Measurements from ENCODE around the gene LAMA5. TPM values are rescaled to one million over a fixed set of nuclear protein-coding genes. Genes with fewer than 3 reads are reported as not detected.

Gene LAMA5
- total RNA-seq, 2 donors from 2014 or later: 170 to 272 TPM

DNA sequence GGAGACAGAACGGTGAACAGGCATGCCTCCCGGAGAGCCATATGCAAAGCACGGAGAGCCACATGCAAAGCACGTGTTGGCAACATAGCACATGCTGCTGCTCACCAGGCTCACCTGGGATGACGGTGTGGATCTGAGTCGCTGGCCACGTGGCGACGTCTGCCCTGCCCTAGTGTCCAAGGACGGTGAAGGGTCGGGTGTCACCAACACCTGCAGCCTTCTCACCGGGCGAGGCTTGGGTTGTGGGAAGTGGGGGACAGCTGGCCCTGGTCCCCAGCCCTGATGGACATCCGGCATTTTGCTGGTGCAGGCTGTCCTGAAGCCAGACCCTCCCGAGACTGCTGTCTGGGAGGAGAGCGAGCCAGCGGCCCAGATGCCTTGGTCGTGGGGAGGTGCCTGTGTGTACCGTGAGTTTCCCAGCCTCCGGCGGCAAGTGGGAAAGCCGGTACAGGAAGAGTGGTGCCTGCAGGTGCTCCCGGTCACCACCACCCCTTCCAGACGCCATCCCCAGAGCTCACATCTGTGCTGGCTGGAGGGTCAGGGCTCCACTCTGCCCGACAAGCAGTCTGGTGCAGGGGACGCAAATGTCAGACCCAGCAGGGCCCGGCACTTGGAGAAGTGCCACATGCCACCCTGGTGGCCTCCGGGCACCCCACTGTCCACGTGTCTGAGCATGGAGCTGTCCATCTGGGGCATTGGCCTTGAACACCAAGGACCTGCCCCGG, 70.2 kb downstream of the LAMA5 start:
- TF ChIP-seq, protein P1, sequence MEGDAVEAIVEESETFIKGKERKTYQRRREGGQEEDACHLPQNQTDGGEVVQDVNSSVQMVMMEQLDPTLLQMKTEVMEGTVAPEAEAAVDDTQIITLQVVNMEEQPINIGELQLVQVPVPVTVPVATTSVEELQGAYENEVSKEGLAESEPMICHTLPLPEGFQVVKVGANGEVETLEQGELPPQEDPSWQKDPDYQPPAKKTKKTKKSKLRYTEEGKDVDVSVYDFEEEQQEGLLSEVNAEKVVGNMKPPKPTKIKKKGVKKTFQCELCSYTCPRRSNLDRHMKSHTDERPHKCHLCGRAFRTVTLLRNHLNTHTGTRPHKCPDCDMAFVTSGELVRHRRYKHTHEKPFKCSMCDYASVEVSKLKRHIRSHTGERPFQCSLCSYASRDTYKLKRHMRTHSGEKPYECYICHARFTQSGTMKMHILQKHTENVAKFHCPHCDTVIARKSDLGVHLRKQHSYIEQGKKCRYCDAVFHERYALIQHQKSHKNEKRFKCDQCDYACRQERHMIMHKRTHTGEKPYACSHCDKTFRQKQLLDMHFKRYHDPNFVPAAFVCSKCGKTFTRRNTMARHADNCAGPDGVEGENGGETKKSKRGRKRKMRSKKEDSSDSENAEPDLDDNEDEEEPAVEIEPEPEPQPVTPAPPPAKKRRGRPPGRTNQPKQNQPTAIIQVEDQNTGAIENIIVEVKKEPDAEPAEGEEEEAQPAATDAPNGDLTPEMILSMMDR (IDR thresholded peaks at IDR 0.05): no peak
- TF ChIP-seq POLR2A (IDR thresholded peaks at IDR 0.05): no peak
- no peak for TF ChIP-seq POLR2AphosphoS5 (IDR thresholded peaks at IDR 0.05)
- no peaks in the 10 kb centered on the region for H3K27me3 ChIP-seq (replicated peaks; ENCODE audit: insufficient read depth)
- peaks cover 4 to 7% of the 10 kb centered on the region in 2 donors for H3K36me3 ChIP-seq
- peaks cover 9% of the 10 kb centered on the region for H3K4me1 ChIP-seq (replicated peaks)
- WGBS: 69% methylated on average over 30 of the region's 30 CpGs
- intact Hi-C loops (cut with DNase I): no loop called here
- H3K27ac ChIP-seq: no peak overlapping the region
- DNase-seq (ENCODE audit: low spot score): no peak
- no peaks in the 10 kb centered on the region for H3K9me3 ChIP-seq
- no peak overlapping the region for H3K4me3 ChIP-seq

DNA sequence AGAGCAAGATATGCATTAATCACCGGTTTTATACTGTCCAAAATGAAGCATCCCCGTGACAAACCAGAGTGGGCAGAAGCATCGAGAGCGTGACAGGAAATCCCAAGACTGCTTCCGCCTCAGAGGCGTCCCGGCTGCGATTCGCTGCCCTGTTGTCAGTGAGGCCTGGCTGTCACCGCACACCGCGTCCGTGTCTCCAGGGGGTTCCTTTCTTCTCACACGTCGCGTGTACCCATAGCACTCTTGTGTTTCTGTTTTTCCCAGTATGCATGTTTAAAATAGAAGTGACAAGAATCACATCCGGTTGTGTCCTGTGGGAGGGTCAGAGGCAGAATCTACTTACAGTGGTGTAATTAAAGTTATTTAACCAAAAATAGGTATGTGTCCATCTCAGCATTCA, 72.6 kb downstream of the LAMA5 start:
- WGBS: 92% methylated on average over 17 of the region's 17 CpGs
- Histone ChIP-seq H3K36me3 (peaks cover 6 to 7% of the 10 kb centered on the region in 2 donors), H3K4me1 (replicated peaks) (peaks cover 9% of the 10 kb centered on the region), H3K4me3 (no peak overlapping the region), H3K9me3 (no peaks in the 10 kb centered on the region), H3K27me3 (replicated peaks; ENCODE audit: insufficient read depth) (no peaks in the 10 kb centered on the region), H3K27ac (no peak overlapping the region)
- no peak for TF ChIP-seq POLR2AphosphoS5 (IDR thresholded peaks at IDR 0.05)
- no peak for TF ChIP-seq POLR2A (IDR thresholded peaks at IDR 0.05)
- TF ChIP-seq, protein P1 (IDR thresholded peaks at IDR 0.05): no peak
- intact Hi-C loops (cut with DNase I): no loop called here
- DNase-seq (ENCODE audit: low spot score): no peak

DNA sequence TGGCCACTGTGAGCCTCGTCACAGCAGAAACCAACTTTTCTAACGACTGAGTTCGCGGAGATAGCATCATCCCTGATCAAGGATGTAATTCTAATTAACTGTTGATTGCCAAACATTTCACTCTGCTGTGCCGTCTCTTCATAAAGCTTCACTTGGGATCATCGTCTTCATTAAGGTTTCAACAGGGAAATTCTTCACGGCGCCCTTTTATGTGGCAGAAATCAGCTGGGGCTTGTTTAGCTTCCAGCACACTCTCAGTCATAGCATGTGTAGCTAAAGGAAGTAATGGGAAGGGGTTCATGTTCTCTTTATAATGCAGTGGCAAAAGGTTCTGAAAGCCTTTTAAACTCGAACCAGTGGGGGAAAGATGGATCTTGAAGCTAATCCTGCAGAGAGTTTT, 73.2 kb downstream of the LAMA5 start:
- Histone ChIP-seq H3K4me3 (no peak overlapping the region), H3K4me1 (replicated peaks) (peaks cover 9% of the 10 kb centered on the region), H3K27ac (no peak overlapping the region), H3K36me3 (peaks cover 6 to 7% of the 10 kb centered on the region in 2 donors), H3K27me3 (replicated peaks; ENCODE audit: insufficient read depth) (no peaks in the 10 kb centered on the region), H3K9me3 (no peaks in the 10 kb centered on the region)
- 83% methylated on average over 9 of the region's 9 CpGs for WGBS
- no peak for DNase-seq (ENCODE audit: low spot score)
- TF ChIP-seq POLR2A (IDR thresholded peaks at IDR 0.05) (no peak), POLR2AphosphoS5 (IDR thresholded peaks at IDR 0.05) (no peak)
- TF ChIP-seq, protein P1 (IDR thresholded peaks at IDR 0.05): no peak
- intact Hi-C loops (cut with DNase I): no loop called here

DNA sequence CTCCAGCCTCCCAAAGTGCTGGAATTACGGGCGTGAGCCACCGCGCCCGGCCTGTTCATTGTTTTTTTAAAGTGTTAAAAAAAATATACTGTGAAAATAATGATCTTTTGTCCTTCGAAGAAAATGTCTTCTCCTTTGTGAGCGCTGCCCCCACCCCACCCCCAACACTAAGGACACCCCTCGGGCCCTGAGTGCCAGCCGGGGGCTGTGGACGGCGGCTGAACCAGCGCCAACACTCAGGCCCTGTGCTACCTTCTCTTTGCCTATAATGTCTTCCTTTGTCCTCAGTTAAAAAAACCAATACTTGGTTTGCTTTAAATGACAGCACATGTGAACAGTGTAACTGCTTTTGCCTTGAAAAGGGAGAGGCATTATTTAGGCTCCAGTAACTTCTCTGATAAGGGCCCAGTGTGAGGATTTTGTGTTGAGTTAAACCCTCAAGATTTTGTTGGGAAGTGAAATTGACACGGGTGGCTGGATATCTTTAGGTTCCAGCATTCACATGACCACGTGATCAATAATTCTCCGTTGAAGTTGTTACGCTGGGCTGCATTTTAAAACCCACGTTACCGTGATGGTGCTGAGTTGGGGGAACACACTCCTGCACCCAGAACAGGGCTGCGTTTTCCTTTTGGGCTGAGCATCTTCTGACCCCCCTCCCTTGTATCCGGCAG, 73.9 kb downstream of the LAMA5 start:
- DNase-seq (ENCODE audit: low spot score): no peak
- H3K36me3 ChIP-seq: peaks cover 6 to 7% of the 10 kb centered on the region in 2 donors
- H3K27me3 ChIP-seq (replicated peaks; ENCODE audit: insufficient read depth): no peaks in the 10 kb centered on the region
- H3K4me3 ChIP-seq: no peak overlapping the region
- WGBS: 84% methylated on average over 20 of the region's 20 CpGs
- H3K4me1 ChIP-seq (replicated peaks): peaks cover 9% of the 10 kb centered on the region
- H3K27ac ChIP-seq: no peak overlapping the region
- H3K9me3 ChIP-seq: no peaks in the 10 kb centered on the region
- intact Hi-C loops (cut with DNase I): no loop called here
- TF ChIP-seq POLR2AphosphoS5 (IDR thresholded peaks at IDR 0.05) (no peak), POLR2A (IDR thresholded peaks at IDR 0.05) (no peak)
- TF ChIP-seq, protein P1 (IDR thresholded peaks at IDR 0.05): no peak

Data from prostate gland (tissue), 2 donors.